Gastrocnemius medialis (tissue), 4 donors: ENCODE data around the gene C1orf141. TPM values are rescaled to one million over a fixed set of nuclear protein-coding genes. Genes with fewer than 3 reads are reported as not detected.

Experiments used
- ATAC-seq, 2 donors: fragments of 150-250 bp; one replicate each; pipeline ENCODE4 v1.9.1; 2016
- DNase-seq, 2 donors: peaks; one replicate each; pipeline ENCODE4 v3.0.0-alpha.2; 2019
- H3K27ac ChIP-seq, 4 donors: fragments of 200-600 bp; sonication (generic); 1 replicate in 1 of 4; 2 replicates in 3 of 4; pipeline ENCODE4 v1.5.1; 2016 to 2018; ENCODE audit warnings: mild to moderate bottlenecking in 2 of 4, moderate library complexity in 1 of 4
- H3K27me3 ChIP-seq, 3 donors: fragments of 200-600 bp; sonication (generic) in 2 of 3; 1 replicate in 1 of 3; 2 replicates in 2 of 3; pipeline versions ENCODE4 v1.5.1 to v1.6.0; 2016 to 2019; ENCODE audit warnings: mild to moderate bottlenecking in 1 of 3, moderate library complexity in 1 of 3
- H3K36me3 ChIP-seq, 2 donors: fragments of 200-600 bp; sonication (generic) in 1 of 2; one replicate each; pipeline ENCODE4 v1.5.1; 2017 to 2018
- H3K4me1 ChIP-seq, 2 donors: fragments of 200-600 bp; sonication (generic) in 1 of 2; one replicate each; pipeline ENCODE4 v1.5.1; 2016 to 2017; ENCODE audit warnings: mild to moderate bottlenecking in 2 of 2
- H3K4me3 ChIP-seq, 4 donors: fragments of 200-600 bp; sonication (generic) in 3 of 4; 1 replicate in 1 of 4; 2 replicates in 3 of 4; pipeline ENCODE4 v1.5.1; 2016 to 2019; ENCODE audit warnings: mild to moderate bottlenecking in 2 of 4
- H3K9me3 ChIP-seq, 3 donors: fragments of 200-600 bp; sonication (generic) in 2 of 3; 1 replicate in 1 of 3; 2 replicates in 2 of 3; pipeline ENCODE4 v1.5.1; 2016 to 2019
- CTCF ChIP-seq, 5 experiments: fragments of 450-650 bp in 3 of 5; fragments of 200-600 bp in 2 of 5; sonication (generic) in 2 of 5; IDR thresholded peaks in 4 of 5; conservative IDR thresholded peaks in 1 of 5; 1 replicate in 4 of 5; 2 replicates in 1 of 5; pipeline ENCODE4 v1.5.1; 2016 to 2019; ENCODE audit warnings: antibody characterized with exemption in 5 of 5, mild to moderate bottlenecking in 3 of 5, moderate library complexity in 3 of 5
- POLR2A ChIP-seq, 2 donors: fragments of 450-650 bp; IDR thresholded peaks; one replicate each; pipeline ENCODE4 v1.6.1; 2017; ENCODE audit warnings: antibody characterized with exemption in 2 of 2, mild to moderate bottlenecking in 2 of 2, moderate library complexity in 2 of 2
- in situ Hi-C, 4 donors: fragments of 200-750 bp; cut with MboI; loops; one replicate each; pipeline versions ENCODE4 v1.15.0 to v1.8.0; 2017; ENCODE audit warnings: low sequenced_read_pairs in 4 of 4
- intact Hi-C: fragments of 100-400 bp; cut with DNase I; formaldehyde crosslinking; loops from one replicate; pipeline ENCODE4 v1.15.1; 2023; ENCODE audit warnings: low total_unique reads
- total RNA-seq, 4 donors: library from RNA; depleted of rRNA; stranded (reverse); fragments of >200 nt; gene quantifications; one replicate each; pipeline versions ENCODE4 v1.1.0 to v1.2.3, GENCODE V29; 2016

Gene C1orf141
- total RNA-seq, 4 donors from 2014 or later, result not detected

DNA sequence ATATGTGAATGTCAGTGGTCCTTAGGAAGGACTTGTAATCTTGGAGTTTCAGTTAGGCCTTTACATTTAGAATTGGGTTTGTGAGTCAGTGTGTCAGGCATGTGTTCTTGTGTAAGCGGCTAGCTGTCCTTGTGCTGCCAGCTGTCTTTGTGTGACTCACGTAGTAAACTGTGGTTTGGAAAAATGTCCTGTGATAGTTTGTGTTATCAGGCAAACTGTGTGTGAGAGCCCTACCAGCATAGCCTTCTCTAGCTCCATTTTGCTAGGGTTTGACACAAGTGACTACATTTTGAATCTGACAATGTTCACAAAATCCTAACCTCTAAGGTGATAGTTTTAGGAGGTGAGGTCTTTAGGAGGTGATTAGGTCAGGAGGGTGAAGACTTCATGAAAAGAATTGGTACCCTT, 74.0 kb downstream of the C1orf141 start:
- ATAC-seq (peak; percentile 100), DNase-seq (peak; percentile 56 to 75)
- TF ChIP-seq POLR2A (IDR thresholded peaks at IDR 0.05) (no peak), CTCF (IDR thresholded peaks at IDR 0.05 in 4 of 5, conservative IDR thresholded peaks at IDR 0.05 in 1 of 5) (no peak)
- peak overlapping the region in 3 of 4 donors; percentile 19 to 62 (median 52) for H3K27ac ChIP-seq
- no peaks in the 10 kb centered on the region for H3K9me3 ChIP-seq
- H3K36me3 ChIP-seq, result no peaks in the 10 kb centered on the region
- H3K27me3 ChIP-seq, result no peaks in the 10 kb centered on the region
- in situ Hi-C loops, result no loop called here
- intact Hi-C loops, result no loop called here
- no peak overlapping the region for H3K4me3 ChIP-seq
- peaks cover 0 to 5% of the 10 kb centered on the region in 2 donors for H3K4me1 ChIP-seq

DNA sequence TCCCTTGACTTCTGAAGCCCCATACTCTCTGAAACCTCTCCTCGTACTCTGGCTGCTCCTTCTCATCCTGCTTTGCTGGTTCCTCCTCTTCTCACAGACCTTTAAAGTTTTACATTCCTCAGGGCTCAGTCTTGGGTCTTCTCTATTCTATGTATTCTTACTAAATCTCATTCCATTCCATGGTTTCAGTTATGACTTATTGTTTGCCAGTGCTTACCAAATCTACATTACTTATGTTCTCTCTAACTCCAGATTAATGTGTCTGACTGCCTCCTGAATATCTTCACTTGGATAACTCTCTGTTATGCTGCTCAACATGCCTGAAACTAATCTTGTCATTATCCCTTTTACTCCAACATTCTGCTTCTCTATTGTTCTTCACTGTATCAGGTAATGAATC, 75.4 kb downstream of the C1orf141 start:
- H3K36me3 ChIP-seq, result no peaks in the 10 kb centered on the region
- no peak overlapping the region for H3K27ac ChIP-seq
- in situ Hi-C loops (loop anchor here in 2 of 4 donors (10.0 kb wide), 1 partner anchor 125 kb away; no protein-coding TSS in a partner anchor), intact Hi-C loops (no loop called here)
- ATAC-seq (no peak), DNase-seq (no peak)
- no peak overlapping the region for H3K4me3 ChIP-seq
- no peaks in the 10 kb centered on the region for H3K27me3 ChIP-seq
- no peak for TF ChIP-seq CTCF (IDR thresholded peaks at IDR 0.05 in 4 of 5, conservative IDR thresholded peaks at IDR 0.05 in 1 of 5)
- H3K4me1 ChIP-seq, result peaks cover 0 to 5% of the 10 kb centered on the region in 2 donors
- no peaks in the 10 kb centered on the region for H3K9me3 ChIP-seq

- intact Hi-C loops (no loop called here), in situ Hi-C loops (loop anchor here in 2 of 4 donors (10.0 kb wide), 1 partner anchor 124 kb away; no protein-coding TSS in a partner anchor)
- Histone ChIP-seq H3K36me3 (no peaks in the 10 kb centered on the region), H3K27me3 (no peaks in the 10 kb centered on the region), H3K9me3 (no peaks in the 10 kb centered on the region), H3K27ac (no peak overlapping the region), H3K4me3 (no peak overlapping the region), H3K4me1 (peaks cover 0 to 5% of the 10 kb centered on the region in 2 donors)
- no peak for ATAC-seq
- DNase-seq, result no peak
- no peak for TF ChIP-seq CTCF (IDR thresholded peaks at IDR 0.05 in 4 of 5, conservative IDR thresholded peaks at IDR 0.05 in 1 of 5)
- TF ChIP-seq POLR2A (IDR thresholded peaks at IDR 0.05), result no peak
Measured at GRCh38 chr1:67058761-67059160, 76.0 kb downstream of the C1orf141 start.

- DNase-seq (no peak), ATAC-seq (no peak)
- Histone ChIP-seq H3K4me1 (peaks cover 0 to 5% of the 10 kb centered on the region in 2 donors), H3K36me3 (no peaks in the 10 kb centered on the region), H3K4me3 (no peak overlapping the region), H3K27me3 (no peaks in the 10 kb centered on the region), H3K9me3 (no peaks in the 10 kb centered on the region), H3K27ac (no peak overlapping the region)
- in situ Hi-C loops, result loop anchor here in 2 of 4 donors (10.0 kb wide), 1 partner anchor 123 kb away; no protein-coding TSS in a partner anchor
- no peak for TF ChIP-seq POLR2A (IDR thresholded peaks at IDR 0.05)
- TF ChIP-seq CTCF (IDR thresholded peaks at IDR 0.05 in 4 of 5, conservative IDR thresholded peaks at IDR 0.05 in 1 of 5), result no peak
- intact Hi-C loops, result no loop called here
Measured at GRCh38 chr1:67058242-67058641, 76.5 kb downstream of the C1orf141 start.
